HG03460 (cell line): Measurements from ENCODE around the gene SLC29A1.

ENCODE experiments used
- ATAC-seq: cut with Tn5 transposase; IDR thresholded peaks from one replicate; pipeline ENCODE4 v1.9.1; 2021; ENCODE audit not compliant: unreplicated experiment

Gene SLC29A1

GRCh38 chr6:44234101-44235025 is 11.0 kb downstream of the SLC29A1 start:
- no peak for ATAC-seq

- no peak for ATAC-seq
These were observed 11.9 kb downstream of the SLC29A1 start for GRCh38 chr6:44235269-44235668.

DNA sequence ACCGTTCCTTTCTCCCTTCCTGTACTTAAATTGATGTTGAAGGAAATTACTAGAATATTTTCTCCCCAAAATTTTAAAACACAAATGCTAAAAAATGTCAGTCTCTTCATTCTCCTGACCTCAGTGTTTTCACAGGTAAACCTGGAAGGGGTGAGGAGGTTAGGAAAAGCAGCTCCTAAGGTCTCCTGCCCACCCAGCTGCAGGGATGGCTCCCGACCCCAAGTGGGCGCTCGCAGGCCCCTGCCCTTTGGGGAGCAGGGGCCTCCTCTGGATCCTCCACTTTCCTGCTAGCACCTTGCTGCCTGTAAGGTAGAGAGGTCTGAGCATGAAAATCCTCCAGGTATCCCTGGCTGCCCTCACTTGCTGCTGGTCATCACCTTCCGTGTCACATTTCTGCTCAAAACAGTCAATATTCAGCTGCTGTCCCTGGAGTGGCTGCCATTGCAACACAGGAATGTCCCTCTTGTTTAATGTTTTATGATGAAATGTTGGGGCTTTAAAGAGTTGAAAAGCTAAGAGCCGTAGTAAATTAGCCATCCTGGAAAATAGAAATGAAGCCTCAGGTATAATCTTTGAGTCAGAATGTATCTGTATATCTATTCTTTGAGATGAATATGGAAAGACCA is 12.6 kb downstream of the SLC29A1 start:
- no peak for ATAC-seq

DNA sequence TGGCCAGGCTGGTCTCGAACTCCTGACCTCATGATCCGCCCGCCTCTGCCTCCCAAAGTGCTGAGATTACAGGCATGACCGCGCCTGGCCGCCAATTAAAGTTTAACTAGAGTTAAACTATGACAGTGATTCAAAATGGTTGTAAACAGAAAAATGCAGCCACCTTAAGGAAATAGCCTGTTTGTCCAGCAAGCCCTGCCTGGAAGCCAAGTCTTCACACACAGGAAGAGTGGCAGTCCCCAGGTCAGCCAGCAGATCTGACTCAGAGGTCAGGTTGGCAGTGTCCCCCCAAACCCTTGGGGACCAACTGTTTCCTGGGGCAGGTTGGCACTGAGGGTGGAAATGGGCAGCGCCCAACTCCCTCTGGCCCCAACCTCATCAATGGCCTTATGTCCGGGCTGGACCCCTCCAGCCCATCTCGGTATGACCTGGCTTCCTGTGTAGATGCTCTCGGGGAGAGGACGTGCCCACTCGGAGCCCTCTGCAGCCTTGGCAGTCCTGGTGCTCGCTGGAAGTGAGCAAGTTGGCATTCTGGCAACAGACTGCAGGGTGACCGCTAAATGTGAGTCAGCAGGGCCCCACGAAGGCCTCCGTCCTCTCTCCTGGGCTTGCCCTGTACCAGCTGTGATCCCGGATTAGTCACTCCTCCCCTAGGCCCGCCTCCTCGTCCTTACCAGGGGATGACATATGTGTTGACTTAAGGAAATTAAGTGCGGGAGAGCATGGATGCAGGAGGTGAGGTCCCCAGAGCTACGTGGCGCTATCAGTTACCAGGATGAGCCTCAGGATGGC is 13.8 kb downstream of the SLC29A1 start:
- peak; percentile 66 for ATAC-seq

DNA sequence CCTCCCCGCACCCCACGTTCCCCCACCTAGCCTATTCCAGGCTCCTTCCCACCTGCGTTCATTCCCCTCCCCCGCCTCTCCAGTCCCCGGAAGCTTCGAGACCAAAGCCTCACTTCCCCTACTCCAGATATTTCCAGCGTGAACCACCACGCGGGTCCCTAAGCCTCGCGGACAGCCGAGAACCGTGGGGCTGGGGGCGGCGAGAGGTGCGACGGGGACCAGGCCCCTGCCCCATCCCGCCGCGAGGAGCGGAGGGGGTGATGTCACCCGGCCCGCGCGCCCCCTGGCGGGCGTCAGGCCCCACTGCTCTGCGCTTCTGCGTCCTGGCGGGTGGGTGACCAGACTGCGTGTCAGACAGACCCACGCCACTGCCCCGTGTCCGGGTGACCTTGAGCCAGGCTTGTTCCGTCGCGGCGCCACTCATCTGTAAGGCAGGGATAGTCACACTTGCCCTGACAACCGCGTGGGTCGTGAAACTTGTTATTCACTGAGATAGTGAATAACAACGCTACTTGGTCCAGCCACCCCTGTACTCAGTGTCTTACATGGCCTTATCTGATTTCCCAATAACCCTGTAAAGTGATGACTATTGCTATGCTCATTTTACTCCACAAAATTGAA is 14.5 kb downstream of the SLC29A1 start:
- ATAC-seq = peak; percentile 85

GRCh38 chr6:44238687-44239350 is 15.4 kb downstream of the SLC29A1 start:
- no peak for ATAC-seq

DNA sequence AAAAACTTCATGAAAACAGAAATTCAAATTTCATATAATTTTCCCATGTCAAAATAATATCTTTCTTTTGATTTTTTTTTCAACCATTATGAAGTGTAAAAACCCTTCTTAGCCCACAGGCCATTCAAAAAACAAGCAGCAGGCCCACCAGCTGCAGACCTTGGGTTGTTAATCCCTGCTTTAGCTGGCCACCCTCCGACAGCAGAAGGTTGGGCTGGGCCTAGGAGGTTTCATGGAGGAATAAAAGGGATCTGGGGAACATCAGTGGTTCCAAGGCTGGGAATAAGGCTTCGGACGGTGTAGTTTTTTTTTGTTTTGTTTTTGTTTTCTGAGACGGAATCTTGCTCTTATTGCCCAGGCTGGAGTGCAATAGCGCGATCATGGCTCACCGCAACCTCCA is 19.9 kb downstream of the SLC29A1 start:
- no peak for ATAC-seq

DNA sequence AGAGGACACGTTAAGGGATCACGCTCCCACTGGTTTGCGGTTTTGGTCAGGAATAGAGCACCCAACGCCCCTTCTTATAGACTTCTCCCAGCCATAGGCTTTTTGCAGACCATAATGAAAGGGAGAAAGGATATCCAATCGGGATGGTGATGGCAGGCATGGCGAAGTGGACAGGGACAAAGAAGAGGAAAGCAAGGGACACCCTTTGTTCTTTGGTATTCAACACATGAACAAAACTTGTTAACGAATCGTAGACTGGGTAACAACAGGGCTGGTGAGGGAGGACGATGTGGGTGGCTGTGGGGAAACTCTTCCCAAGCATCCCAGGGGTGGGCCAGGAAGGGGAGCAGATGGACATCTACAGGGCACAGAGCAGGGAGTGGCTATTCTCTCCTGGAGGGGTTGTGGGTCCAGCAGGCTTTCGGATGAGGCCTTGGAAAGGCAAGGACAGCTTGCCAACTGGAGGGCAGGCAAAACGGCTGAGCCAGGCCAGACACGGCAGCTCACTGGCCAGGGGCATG is 22.1 kb downstream of the SLC29A1 start:
- ATAC-seq = no peak

- ATAC-seq = peak; percentile 47
These were observed 22.7 kb downstream of the SLC29A1 start for GRCh38 chr6:44245912-44246662.

GRCh38 chr6:44246663-44247337 is 23.4 kb downstream of the SLC29A1 start, which contains the start of gene HSP90AB1:
TSS of gene HSP90AB1 (plus strand) at chr6:44247101. CDS start at chr6:44248630, 1,529 bp downstream.
- peak; percentile 62 for ATAC-seq

GRCh38 chr6:44247338-44248302 is 24.2 kb downstream of the SLC29A1 start:
- peak; percentile 32 for ATAC-seq

GRCh38 chr6:44248579-44248978 is 25.2 kb downstream of the SLC29A1 start:
- no peak for ATAC-seq

GRCh38 chr6:44249082-44249748 is 25.8 kb downstream of the SLC29A1 start:
- ATAC-seq = no peak

- ATAC-seq = no peak
These were observed 26.8 kb downstream of the SLC29A1 start for GRCh38 chr6:44250067-44250717.

DNA sequence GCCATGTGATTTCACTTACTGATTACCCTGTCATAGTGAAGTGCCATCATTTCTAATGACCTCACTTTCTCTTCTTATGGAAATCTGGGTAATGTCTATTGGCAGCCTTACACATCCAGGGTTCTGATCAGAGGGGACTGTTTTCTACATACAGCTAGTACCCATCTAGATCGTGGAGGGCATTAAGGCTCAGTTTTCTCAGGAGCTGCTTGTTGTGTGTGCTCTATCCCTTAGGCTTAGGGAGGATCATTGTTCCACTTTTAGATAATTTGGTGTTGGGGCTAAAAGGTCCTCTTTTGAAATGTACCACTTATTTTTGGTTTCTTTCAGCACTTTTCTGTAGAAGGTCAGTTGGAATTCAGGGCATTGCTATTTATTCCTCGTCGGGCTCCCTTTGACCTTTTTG is 27.3 kb downstream of the SLC29A1 start:
- ATAC-seq = no peak
